Liver (tissue), 9 donors: Measurements from ENCODE around the gene SOX4. TPM values are rescaled to one million over a fixed set of nuclear protein-coding genes. Genes with fewer than 3 reads are reported as not detected.

Experiments
- DNase-seq: peaks from one replicate; pipeline ENCODE4 v3.0.0-alpha.2; 2017; ENCODE audit warnings: low spot score
- H3K27ac ChIP-seq, 2 donors: one replicate each; pipeline ENCODE4 v1.7.0; 2013; ENCODE audit warnings: inconsistent platforms in 2 of 2, low read length in 2 of 2, control low read depth in 1 of 2, low read depth in 1 of 2, mild to moderate bottlenecking in 1 of 2
- H3K27me3 ChIP-seq, 4 donors: one replicate each; pipeline versions ENCODE4 v1.6.1 to v1.7.0; 2013; ENCODE audit warnings: low read length in 3 of 4, inconsistent platforms in 1 of 4, mild to moderate bottlenecking in 1 of 4, moderate library complexity in 1 of 4; ENCODE audit not compliant: control insufficient read depth in 4 of 4, insufficient read depth in 4 of 4
- H3K36me3 ChIP-seq, 4 donors: one replicate each; pipeline versions ENCODE4 v1.6.1 to v1.7.0; 2013; ENCODE audit warnings: low read length in 3 of 4, mild to moderate bottlenecking in 3 of 4, low read depth in 1 of 4, moderate library complexity in 1 of 4; ENCODE audit not compliant: control insufficient read depth in 4 of 4, insufficient read depth in 3 of 4
- H3K4me1 ChIP-seq, 4 donors: one replicate each; pipeline versions ENCODE4 v1.6.1 to v1.7.0; 2013; ENCODE audit warnings: low read length in 3 of 4, mild to moderate bottlenecking in 3 of 4, moderate library complexity in 1 of 4; ENCODE audit not compliant: control insufficient read depth in 4 of 4, insufficient read depth in 4 of 4
- H3K4me3 ChIP-seq, 3 donors: one replicate each; pipeline versions ENCODE4 v1.6.1 to v1.7.0; 2013; ENCODE audit warnings: low read length in 3 of 3, control low read depth in 1 of 3, low read depth in 1 of 3, mild to moderate bottlenecking in 1 of 3
- H3K9ac ChIP-seq, 2 donors: one replicate each; pipeline ENCODE4 v1.7.0; 2013; ENCODE audit warnings: low read length in 2 of 2, mild to moderate bottlenecking in 2 of 2, moderate library complexity in 2 of 2, control low read depth in 1 of 2, low read depth in 1 of 2
- H3K9me3 ChIP-seq, 4 donors: one replicate each; pipeline versions ENCODE4 v1.6.1 to v1.7.0; 2013; ENCODE audit warnings: low read length in 3 of 4; ENCODE audit not compliant: control insufficient read depth in 4 of 4
- ATF3 ChIP-seq: IDR thresholded peaks from 2 replicates; pipeline ENCODE4 v1.6.1; 2016; ENCODE audit warnings: antibody characterized with exemption
- CTCF ChIP-seq: fragments of 150-350 bp; IDR thresholded peaks from 2 replicates; pipeline ENCODE4 v1.5.1; 2017; ENCODE audit warnings: improper control_type of control experiment, low read depth, low read length; ENCODE audit not compliant: missing input control
- EGR1 ChIP-seq, 2 donors: IDR thresholded peaks; 2 replicates each; pipeline ENCODE4 v1.6.1; 2016 to 2018; ENCODE audit warnings: antibody characterized with exemption in 2 of 2, low read depth in 2 of 2
- FOXA1 ChIP-seq: IDR thresholded peaks from 2 replicates; pipeline ENCODE4 v1.6.1; 2016; ENCODE audit warnings: antibody characterized with exemption
- FOXA2 ChIP-seq: IDR thresholded peaks from 2 replicates; pipeline ENCODE4 v1.6.1; 2016; ENCODE audit warnings: antibody characterized with exemption
- GABPA ChIP-seq, 2 donors: IDR thresholded peaks in 1 of 2; conservative IDR thresholded peaks in 1 of 2; 2 replicates each; pipeline ENCODE4 v1.6.1; 2016; ENCODE audit warnings: antibody characterized with exemption in 2 of 2, mild to moderate bottlenecking in 1 of 2, moderate library complexity in 1 of 2
- HNF4A ChIP-seq, 2 donors: conservative IDR thresholded peaks; 2 replicates each; pipeline ENCODE4 v1.6.1; 2016; ENCODE audit warnings: antibody characterized with exemption in 2 of 2, mild to moderate bottlenecking in 2 of 2
- HNF4G ChIP-seq: IDR thresholded peaks from 2 replicates; pipeline ENCODE4 v1.6.1; 2016; ENCODE audit warnings: antibody characterized with exemption
- JUND ChIP-seq, 2 donors: IDR thresholded peaks; 2 replicates each; pipeline ENCODE4 v1.6.1; 2016; ENCODE audit warnings: antibody characterized with exemption in 2 of 2
- MAX ChIP-seq: IDR thresholded peaks from 2 replicates; pipeline ENCODE4 v1.6.1; 2016; ENCODE audit warnings: antibody characterized with exemption
- NR2F2 ChIP-seq: IDR thresholded peaks from 2 replicates; pipeline ENCODE4 v1.6.1; 2016; ENCODE audit warnings: antibody characterized with exemption
- RAD21 ChIP-seq, 2 donors: IDR thresholded peaks; 2 replicates each; pipeline ENCODE4 v1.6.1; 2016; ENCODE audit warnings: antibody characterized with exemption in 2 of 2, mild to moderate bottlenecking in 2 of 2
- REST ChIP-seq: IDR thresholded peaks from 2 replicates; pipeline ENCODE4 v1.6.1; 2016; ENCODE audit warnings: antibody characterized with exemption, mild to moderate bottlenecking
- RXRA ChIP-seq, 2 donors: IDR thresholded peaks; 2 replicates each; pipeline ENCODE4 v1.6.1; 2017 to 2018; ENCODE audit warnings: antibody characterized with exemption in 2 of 2, mild to moderate bottlenecking in 1 of 2
- SP1 ChIP-seq: IDR thresholded peaks from 2 replicates; pipeline ENCODE4 v1.6.1; 2018; ENCODE audit warnings: antibody characterized with exemption, mild to moderate bottlenecking
- TAF1 ChIP-seq: conservative IDR thresholded peaks from 2 replicates; pipeline ENCODE4 v1.6.1; 2016; ENCODE audit warnings: antibody characterized with exemption, mild to moderate bottlenecking
- YY1 ChIP-seq: IDR thresholded peaks from 2 replicates; pipeline ENCODE4 v1.6.1; 2016; ENCODE audit warnings: antibody characterized with exemption, mild to moderate bottlenecking
- ZBTB33 ChIP-seq: IDR thresholded peaks from 2 replicates; pipeline ENCODE4 v1.6.1; 2016; ENCODE audit warnings: antibody characterized with exemption
- WGBS: extraction: QIAGEN DNeasy Blood & Tissue Kit; methylation state at CpG from one replicate; pipeline ENCODE4 v1.1.7; 2013; 5-methylcytosine and 5-hydroxymethylcytosine counted together
- polyA plus RNA-seq, 2 donors: library from polyadenylated mRNA; stranded (reverse) in 1 of 2; unstranded in 1 of 2; fragments of 200-250 nt in 1 of 2; fragments of >200 nt in 1 of 2; fragmentation: Nextera tagmentation in 1 of 2; extraction: Ambion mirVana in 1 of 2; gene quantifications; one replicate each; pipeline versions ENCODE4 v1.2.1 to v1.2.3, GENCODE V29; 2013 to 2015
- total RNA-seq, 2 donors: library from RNA; depleted of rRNA; stranded (reverse); fragments of >200 nt; gene quantifications; one replicate each; pipeline ENCODE4 v1.2.3, GENCODE V29; 2014
- donor health status: healthy.
- donor health status: healthy.
- donor health status: healthy.
- donor health status: healthy.
- donor health status: healthy.

The SOX4 gene
- total and polyA plus RNA-seq, 4 donors = 0.59 to 8.1 (median 0.95) TPM

GRCh38 chr6:21626756-21627155 lies 33.2 kb downstream of the SOX4 start:
- H3K4me1 ChIP-seq = no peaks in the 10 kb centered on the region
- 70% methylated on average over 1 of the region's 1 CpG for WGBS
- H3K9me3 ChIP-seq = no peaks in the 10 kb centered on the region
- no peak overlapping the region for H3K27ac ChIP-seq
- no peak for DNase-seq
- H3K9ac ChIP-seq = no peak overlapping the region
- no peak overlapping the region for H3K4me3 ChIP-seq
- no peaks in the 10 kb centered on the region for H3K36me3 ChIP-seq
- TF ChIP-seq EGR1 (IDR thresholded peaks at IDR 0.05; ENCODE audit: low read depth in 2 of 2) (no peak), RAD21 (IDR thresholded peaks at IDR 0.05) (no peak), ZBTB33 (no peak), HNF4A (conservative IDR thresholded peaks at IDR 0.05) (no peak), NR2F2 (no peak), GABPA (IDR thresholded peaks at IDR 0.05 in 1 of 2, conservative IDR thresholded peaks at IDR 0.05 in 1 of 2) (no peak), ATF3 (no peak), YY1 (no peak), HNF4G (no peak), FOXA2 (no peak), SP1 (no peak), JUND (IDR thresholded peaks at IDR 0.05) (no peak), MAX (no peak), RXRA (IDR thresholded peaks at IDR 0.05) (no peak), CTCF (no peak), FOXA1 (no peak), TAF1 (no peak), REST (no peak)
- no peaks in the 10 kb centered on the region for H3K27me3 ChIP-seq

GRCh38 chr6:21628160-21628559 lies 34.6 kb downstream of the SOX4 start:
- Histone ChIP-seq H3K36me3 (no peaks in the 10 kb centered on the region), H3K27ac (no peak overlapping the region), H3K27me3 (no peaks in the 10 kb centered on the region), H3K4me1 (no peaks in the 10 kb centered on the region), H3K9me3 (no peaks in the 10 kb centered on the region), H3K9ac (no peak overlapping the region), H3K4me3 (no peak overlapping the region)
- WGBS = 82% methylated on average over 4 of the region's 4 CpGs
- TF ChIP-seq SP1 = no peak
- DNase-seq = no peak
